Loucy (cell line): ENCODE results near the gene ACBD3.

Experiments used
- H2AFZ ChIP-seq: fragments of 200-600 bp; sonication (generic); 2 replicates; pipeline ENCODE4 v1.6.0; 2016; ENCODE audit warnings: antibody characterized with exemption, mild to moderate bottlenecking, low read length, moderate library complexity
- H3F3A ChIP-seq: fragments of 200-600 bp; 2 replicates; pipeline ENCODE4 v1.6.0; 2016; ENCODE audit warnings: antibody characterized with exemption, low read depth, mild to moderate bottlenecking
- H3K27me3 ChIP-seq: fragments of 200-600 bp; sonication (generic); 2 replicates; pipeline ENCODE4 v1.6.1; 2014; ENCODE audit warnings: low read length, mild to moderate bottlenecking; ENCODE audit not compliant: insufficient read depth, poor library complexity, severe bottlenecking
- H3K36me3 ChIP-seq: fragments of 200-600 bp; sonication (generic); 2 replicates; pipeline ENCODE4 v1.6.1; 2016; ENCODE audit warnings: low read length; ENCODE audit not compliant: insufficient read depth
- H3K4me1 ChIP-seq: fragments of 200-600 bp; sonication (generic); 2 replicates; pipeline ENCODE4 v1.5.1; 2014; ENCODE audit warnings: low read length, mild to moderate bottlenecking; ENCODE audit not compliant: insufficient read depth, poor library complexity, severe bottlenecking
- H3K4me2 ChIP-seq: fragments of 200-600 bp; sonication (generic); 2 replicates; pipeline ENCODE4 v1.6.0; 2014; ENCODE audit warnings: antibody characterized with exemption, low read length, low read depth, mild to moderate bottlenecking; ENCODE audit not compliant: poor library complexity, severe bottlenecking
- H3K4me3 ChIP-seq: fragments of 200-600 bp; sonication (generic); 2 replicates; pipeline ENCODE4 v1.5.1; 2014; ENCODE audit warnings: low read length, mild to moderate bottlenecking, mixed read lengths; ENCODE audit not compliant: poor library complexity, severe bottlenecking
- H3K79me2 ChIP-seq: fragments of 200-600 bp; sonication (generic); 2 replicates; pipeline ENCODE4 v1.6.1; 2014; ENCODE audit warnings: low read length; ENCODE audit not compliant: insufficient read depth
- H3K9ac ChIP-seq: fragments of 200-600 bp; sonication (generic); 2 replicates; pipeline ENCODE4 v1.6.0; 2014; ENCODE audit warnings: mild to moderate bottlenecking, low read depth, low read length, moderate library complexity; ENCODE audit not compliant: poor library complexity, severe bottlenecking
- H3K9me2 ChIP-seq: fragments of 200-600 bp; sonication (generic); replicated peaks from 2 replicates; pipeline ENCODE4 v1.6.1; 2016; ENCODE audit warnings: low read depth, low read length, mixed read lengths
- H3K9me3 ChIP-seq: fragments of 200-600 bp; sonication (generic); 2 replicates; pipeline ENCODE4 v1.6.1; 2014; ENCODE audit warnings: mild to moderate bottlenecking, antibody characterized with exemption, low read length, low read depth; ENCODE audit not compliant: insufficient read depth
- H4K20me1 ChIP-seq: fragments of 200-600 bp; sonication (generic); 2 replicates; pipeline ENCODE4 v1.6.0; 2014; ENCODE audit warnings: antibody characterized with exemption, low read length, mild to moderate bottlenecking; ENCODE audit not compliant: insufficient read depth, poor library complexity, severe bottlenecking
- EZH2phosphoT487 ChIP-seq: fragments of 200-600 bp; IDR thresholded peaks from 2 replicates; pipeline ENCODE4 v1.6.1; 2018; ENCODE audit warnings: antibody characterized with exemption, mild to moderate bottlenecking, moderate library complexity, borderline replicate concordance
- TF ChIP-seq, protein P1 (sequence below): fragments of 200-600 bp; sonication (generic); conservative IDR thresholded peaks from 2 replicates; pipeline ENCODE4 v1.5.1; 2014; ENCODE audit warnings: mild to moderate bottlenecking, antibody characterized with exemption, low read length

Gene ACBD3

DNA sequence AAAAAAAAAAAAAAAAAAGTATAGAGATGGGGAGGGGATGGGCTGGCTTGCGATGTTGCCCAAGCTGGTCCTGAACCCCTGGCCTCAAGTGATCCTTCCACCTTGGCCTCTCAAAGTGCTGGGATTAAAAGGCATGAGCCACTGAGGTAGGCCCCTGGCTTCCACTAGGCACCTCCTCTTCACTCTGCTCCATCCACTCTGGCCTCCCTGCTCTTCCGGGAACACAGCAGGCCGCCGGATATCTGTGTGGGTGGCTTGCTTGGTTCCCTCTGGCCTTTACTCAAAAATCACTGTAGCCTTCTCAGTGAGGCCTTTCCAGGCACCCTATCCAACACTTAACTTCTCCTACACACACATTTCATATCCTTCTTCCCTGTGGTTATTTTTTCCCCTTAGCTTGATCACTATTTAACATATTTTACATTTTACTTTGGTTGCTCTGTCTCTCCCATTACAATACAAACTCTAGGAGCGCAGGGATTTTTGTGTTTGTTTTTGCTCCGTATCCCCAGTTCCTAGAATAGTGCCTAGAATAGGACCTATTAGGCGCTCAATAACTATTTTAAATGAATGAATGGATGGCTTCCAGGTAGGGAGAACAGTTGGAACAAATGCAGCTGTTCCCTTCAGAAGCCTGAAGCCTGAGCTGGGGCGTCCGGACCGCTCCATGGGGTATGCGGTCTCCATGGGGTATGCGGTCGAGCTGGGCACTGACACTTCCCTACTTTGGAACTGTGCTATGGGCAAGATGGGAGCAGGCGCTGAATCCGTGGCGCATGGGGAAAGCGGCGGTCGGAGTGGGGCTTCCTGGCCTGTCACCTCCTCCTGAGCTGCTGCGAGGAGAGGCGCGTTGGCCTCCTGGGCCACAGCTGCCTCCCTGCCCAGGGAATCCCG lies 77.4 kb downstream of the ACBD3 start:
- no peak overlapping the region for H3K9ac ChIP-seq
- TF ChIP-seq, protein P1, sequence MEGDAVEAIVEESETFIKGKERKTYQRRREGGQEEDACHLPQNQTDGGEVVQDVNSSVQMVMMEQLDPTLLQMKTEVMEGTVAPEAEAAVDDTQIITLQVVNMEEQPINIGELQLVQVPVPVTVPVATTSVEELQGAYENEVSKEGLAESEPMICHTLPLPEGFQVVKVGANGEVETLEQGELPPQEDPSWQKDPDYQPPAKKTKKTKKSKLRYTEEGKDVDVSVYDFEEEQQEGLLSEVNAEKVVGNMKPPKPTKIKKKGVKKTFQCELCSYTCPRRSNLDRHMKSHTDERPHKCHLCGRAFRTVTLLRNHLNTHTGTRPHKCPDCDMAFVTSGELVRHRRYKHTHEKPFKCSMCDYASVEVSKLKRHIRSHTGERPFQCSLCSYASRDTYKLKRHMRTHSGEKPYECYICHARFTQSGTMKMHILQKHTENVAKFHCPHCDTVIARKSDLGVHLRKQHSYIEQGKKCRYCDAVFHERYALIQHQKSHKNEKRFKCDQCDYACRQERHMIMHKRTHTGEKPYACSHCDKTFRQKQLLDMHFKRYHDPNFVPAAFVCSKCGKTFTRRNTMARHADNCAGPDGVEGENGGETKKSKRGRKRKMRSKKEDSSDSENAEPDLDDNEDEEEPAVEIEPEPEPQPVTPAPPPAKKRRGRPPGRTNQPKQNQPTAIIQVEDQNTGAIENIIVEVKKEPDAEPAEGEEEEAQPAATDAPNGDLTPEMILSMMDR, result no peak
- TF ChIP-seq EZH2phosphoT487, result no peak
- H3K4me3 ChIP-seq, result peak overlapping the region; percentile 57
- H3F3A ChIP-seq, result peaks cover 3% of the 10 kb centered on the region; the same call in 1 of the 2 replicates
- no peaks in the 10 kb centered on the region for H4K20me1 ChIP-seq
- H3K9me2 ChIP-seq, result no peaks in the 10 kb centered on the region
- H2AFZ ChIP-seq, result peak overlapping the region; percentile 18; the same call in 1 of the 2 replicates
- no peaks in the 10 kb centered on the region for H3K36me3 ChIP-seq
- H3K4me1 ChIP-seq, result peaks cover 19% of the 10 kb centered on the region
- peak overlapping the region; percentile 65 for H3K4me2 ChIP-seq
- H3K9me3 ChIP-seq, result no peaks in the 10 kb centered on the region
- H3K79me2 ChIP-seq, result peaks cover 5% of the 10 kb centered on the region; the same call in 1 of the 2 replicates
- no peaks in the 10 kb centered on the region for H3K27me3 ChIP-seq

DNA sequence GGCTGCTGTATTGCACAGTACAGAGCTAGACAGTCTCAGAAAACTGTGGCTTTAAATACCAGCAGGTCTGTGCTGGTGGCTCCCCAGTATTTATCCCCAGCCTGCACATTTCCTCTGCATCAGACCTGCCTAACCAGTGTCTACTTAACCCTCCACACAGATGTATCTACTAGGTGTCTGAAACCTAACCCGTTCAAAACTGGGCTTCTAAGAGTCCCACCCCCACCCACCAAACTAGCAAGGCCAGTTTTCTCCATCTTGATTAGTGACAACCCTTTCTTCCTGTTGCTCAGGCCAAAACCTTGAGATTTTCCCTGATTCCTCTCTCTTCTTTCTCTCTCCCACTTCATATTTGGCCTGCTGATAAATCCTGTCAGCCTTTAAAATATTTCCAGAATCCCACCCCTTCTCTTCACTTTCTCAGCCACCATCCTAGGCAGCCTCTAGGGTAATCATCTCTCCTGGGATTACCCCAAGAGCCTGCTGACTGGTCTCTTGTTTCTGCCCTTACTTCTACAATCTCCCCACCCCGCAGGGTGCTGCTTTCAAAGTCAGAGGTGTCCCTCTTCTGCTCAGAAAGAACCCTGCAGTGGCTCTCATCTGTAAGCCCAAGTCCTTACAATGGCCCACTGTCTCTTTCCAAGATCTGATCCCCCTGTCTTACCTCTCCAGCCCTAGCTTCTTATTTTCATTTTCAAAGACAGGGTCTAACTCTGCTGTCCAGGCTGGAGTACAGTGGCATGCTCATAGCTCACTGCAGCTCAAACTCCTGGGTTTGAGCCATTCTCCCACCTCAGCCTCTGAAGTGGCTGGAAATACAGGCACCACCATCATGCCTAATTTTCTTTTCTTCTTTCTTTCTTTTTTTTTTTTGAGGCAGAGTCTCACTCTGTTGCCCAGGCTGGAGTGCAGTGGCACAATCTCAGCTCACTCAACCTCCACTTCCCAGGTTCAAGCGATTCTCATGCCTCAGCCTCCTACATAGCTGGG lies 78.8 kb downstream of the ACBD3 start:
- no peaks in the 10 kb centered on the region for H3K27me3 ChIP-seq
- H4K20me1 ChIP-seq, result no peaks in the 10 kb centered on the region
- peaks cover 3% of the 10 kb centered on the region; the same call in 1 of the 2 replicates for H3F3A ChIP-seq
- H3K9me2 ChIP-seq, result no peaks in the 10 kb centered on the region
- no peak overlapping the region for H3K4me3 ChIP-seq
- peaks cover 19% of the 10 kb centered on the region for H3K4me1 ChIP-seq
- no peak overlapping the region for H2AFZ ChIP-seq
- H3K4me2 ChIP-seq, result no peak overlapping the region
- no peaks in the 10 kb centered on the region for H3K36me3 ChIP-seq
- H3K9me3 ChIP-seq, result no peaks in the 10 kb centered on the region
- H3K79me2 ChIP-seq, result peaks cover 5% of the 10 kb centered on the region; the same call in 1 of the 2 replicates
- no peak overlapping the region for H3K9ac ChIP-seq
- TF ChIP-seq EZH2phosphoT487, result no peak
- TF ChIP-seq, protein P1, result peak; percentile 30; the same call in 1 of the 2 replicates

DNA sequence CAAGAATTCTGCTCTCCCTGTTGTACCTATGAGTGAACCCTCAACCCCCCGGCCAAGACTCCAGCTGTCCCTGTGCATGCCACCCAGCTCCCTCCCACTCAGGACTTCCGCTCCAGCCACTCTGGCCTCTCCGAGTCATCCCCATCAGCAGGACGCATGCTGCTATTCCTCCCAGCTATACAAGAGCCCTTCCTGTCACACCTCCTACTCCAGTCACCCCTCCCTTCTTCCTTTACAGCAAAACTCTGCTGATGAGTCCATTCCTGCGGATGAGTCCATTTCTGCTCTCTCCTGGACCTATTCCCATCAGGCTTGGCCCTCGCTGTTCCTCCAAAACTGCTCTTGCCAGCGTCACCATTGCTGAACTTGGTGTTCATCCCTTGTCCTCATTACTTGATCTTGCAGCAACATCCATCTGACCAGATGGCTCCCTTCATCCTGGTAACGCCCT lies 81.8 kb downstream of the ACBD3 start:
- Histone ChIP-seq H3K27me3 (no peaks in the 10 kb centered on the region), H3K4me1 (peaks cover 8% of the 10 kb centered on the region), H3K9me3 (no peaks in the 10 kb centered on the region), H3K9ac (no peak overlapping the region), H3K4me3 (no peak overlapping the region), H3K4me2 (no peak overlapping the region), H3F3A (peaks cover 3% of the 10 kb centered on the region; the same call in 1 of the 2 replicates), H2AFZ (no peak overlapping the region), H4K20me1 (no peaks in the 10 kb centered on the region), H3K9me2 (no peaks in the 10 kb centered on the region), H3K79me2 (no peaks in the 10 kb centered on the region), H3K36me3 (no peaks in the 10 kb centered on the region)
- TF ChIP-seq, protein P1, result no peak
- no peak for TF ChIP-seq EZH2phosphoT487
